H9 (cell line): ENCODE measurements around the gene KIAA1549. TPM values are rescaled to one million over a fixed set of nuclear protein-coding genes. Genes with fewer than 3 reads are reported as not detected.

Experiments
- DNase-seq: peaks from one replicate; pipeline ENCODE4 v3.0.0-alpha.2; 2017
- H2AFZ ChIP-seq: one replicate; pipeline ENCODE4 v1.6.1; 2013; ENCODE audit warnings: mild to moderate bottlenecking, low read length, control low read depth, moderate library complexity
- H2AK5ac ChIP-seq: 2 replicates; pipeline ENCODE4 v1.6.1; 2013; ENCODE audit warnings: low read length, control low read depth, mixed read lengths; ENCODE audit not compliant: insufficient read length
- H2BK120ac ChIP-seq: one replicate; pipeline ENCODE4 v1.6.1; 2013; ENCODE audit warnings: low read depth, mild to moderate bottlenecking, low read length, control low read depth, inconsistent platforms; ENCODE audit not compliant: poor library complexity, severe bottlenecking
- H2BK12ac ChIP-seq: 2 replicates; pipeline ENCODE4 v1.6.1; 2013; ENCODE audit warnings: low read length, control low read depth, mixed read lengths, low read depth; ENCODE audit not compliant: insufficient read length
- H2BK15ac ChIP-seq: 2 replicates; pipeline ENCODE4 v1.6.1; 2013; ENCODE audit warnings: low read depth, low read length, control low read depth
- H2BK20ac ChIP-seq: one replicate; pipeline ENCODE4 v1.6.1; 2013; ENCODE audit warnings: low read depth, mild to moderate bottlenecking, low read length, control low read depth, inconsistent platforms; ENCODE audit not compliant: poor library complexity, severe bottlenecking
- H2BK5ac ChIP-seq: 2 replicates; pipeline ENCODE4 v1.6.1; 2013; ENCODE audit warnings: low read length, control low read depth, mixed read lengths; ENCODE audit not compliant: insufficient read length
- H3K14ac ChIP-seq: 2 replicates; pipeline ENCODE4 v1.6.1; 2013; ENCODE audit warnings: low read length, control low read depth; ENCODE audit not compliant: insufficient read depth
- H3K18ac ChIP-seq: 2 replicates; pipeline ENCODE4 v1.6.1; 2013; ENCODE audit warnings: low read depth, mild to moderate bottlenecking, mixed read lengths, low read length, control low read depth; ENCODE audit not compliant: insufficient read length
- H3K23ac ChIP-seq: 2 replicates; pipeline ENCODE4 v1.6.1; 2013; ENCODE audit warnings: low read length, control low read depth, mixed read lengths, low read depth; ENCODE audit not compliant: insufficient read length
- H3K23me2 ChIP-seq: 2 replicates; pipeline ENCODE4 v1.6.1; 2013; ENCODE audit warnings: low read depth, mild to moderate bottlenecking, mixed read lengths, low read length, control low read depth; ENCODE audit not compliant: insufficient read length, poor library complexity, severe bottlenecking
- H3K27ac ChIP-seq: 2 replicates; pipeline ENCODE4 v1.5.1; 2013; ENCODE audit warnings: low read length, control low read depth, mixed read lengths, low read depth; ENCODE audit not compliant: insufficient read length
- H3K27me3 ChIP-seq: 2 replicates; pipeline ENCODE4 v1.6.1; 2013; ENCODE audit warnings: low read length, control low read depth, inconsistent platforms; ENCODE audit not compliant: insufficient read depth
- H3K4ac ChIP-seq: 2 replicates; pipeline ENCODE4 v1.6.1; 2013; ENCODE audit warnings: low read depth, mild to moderate bottlenecking, control low read depth, inconsistent platforms, low read length, moderate library complexity
- H3K4me1 ChIP-seq: 2 replicates; pipeline ENCODE4 v1.6.1; 2013; ENCODE audit warnings: low read length, control low read depth, inconsistent platforms; ENCODE audit not compliant: insufficient read depth
- H3K4me2 ChIP-seq: 2 replicates; pipeline ENCODE4 v1.6.1; 2013; ENCODE audit warnings: low read length, control low read depth, mixed read lengths; ENCODE audit not compliant: insufficient read length, insufficient read depth
- H3K56ac ChIP-seq: 2 replicates; pipeline ENCODE4 v1.6.1; 2013; ENCODE audit warnings: low read depth, mild to moderate bottlenecking, mixed read lengths, low read length, control low read depth; ENCODE audit not compliant: insufficient read length
- H3K79me1 ChIP-seq: 2 replicates; pipeline ENCODE4 v1.6.1; 2013; ENCODE audit warnings: low read depth, mild to moderate bottlenecking, moderate library complexity, low read length, control low read depth, inconsistent platforms; ENCODE audit not compliant: insufficient read depth, poor library complexity, severe bottlenecking
- H3K79me2 ChIP-seq: 2 replicates; pipeline ENCODE4 v1.6.1; 2013; ENCODE audit warnings: low read length, control low read depth, inconsistent platforms; ENCODE audit not compliant: insufficient read depth
- H3K9ac ChIP-seq: 2 replicates; pipeline ENCODE4 v1.6.1; 2013; ENCODE audit warnings: low read length, control low read depth, mixed read lengths; ENCODE audit not compliant: insufficient read length; ENCODE audit errors: extremely low read depth
- H3K9me3 ChIP-seq: one replicate; pipeline ENCODE4 v1.6.1; 2013; ENCODE audit warnings: low read depth, low read length, inconsistent platforms; ENCODE audit not compliant: control insufficient read depth
- H3T11ph ChIP-seq: one replicate; pipeline ENCODE4 v1.6.1; 2013; ENCODE audit warnings: mild to moderate bottlenecking, low read length, control low read depth, inconsistent platforms
- H4K20me1 ChIP-seq: one replicate; pipeline ENCODE4 v1.6.1; 2013; ENCODE audit not compliant: control insufficient read depth, insufficient read length, insufficient read depth
- H4K5ac ChIP-seq: 2 replicates; pipeline ENCODE4 v1.6.1; 2013; ENCODE audit warnings: low read depth, mild to moderate bottlenecking, mixed read lengths, low read length, control low read depth; ENCODE audit not compliant: insufficient read length
- H4K8ac ChIP-seq: replicated peaks from 2 replicates; pipeline ENCODE4 v1.6.1; 2013; ENCODE audit warnings: low read length, control low read depth, mixed read lengths, low read depth; ENCODE audit not compliant: insufficient read length
- H4K91ac ChIP-seq: 2 replicates; pipeline ENCODE4 v1.6.1; 2013; ENCODE audit warnings: low read depth, mild to moderate bottlenecking, moderate library complexity, mixed read lengths, low read length, control low read depth; ENCODE audit not compliant: insufficient read length
- H3K27ac Mint-ChIP-seq, 3 experiments: 2 replicates in 2 of 3; 3 replicates in 1 of 3; pipeline ENCODE4 v1.8.0; 2020 to 2021; ENCODE audit warnings: mixed read lengths in 3 of 3, mild to moderate bottlenecking in 1 of 3, moderate library complexity in 1 of 3
- H3K27me3 Mint-ChIP-seq: 2 replicates; pipeline ENCODE4 v1.8.0; 2021; ENCODE audit warnings: low read depth, mild to moderate bottlenecking, moderate library complexity, mixed read lengths
- H3K36me3 Mint-ChIP-seq, 3 experiments: 2 replicates in 2 of 3; 3 replicates in 1 of 3; pipeline ENCODE4 v1.8.0; 2020 to 2021; ENCODE audit warnings: low read depth in 3 of 3, mixed read lengths in 3 of 3; ENCODE audit not compliant: insufficient read depth in 1 of 3
- H3K4me1 Mint-ChIP-seq, 2 experiments: 2 replicates each; pipeline ENCODE4 v1.8.0; 2020; ENCODE audit warnings: mixed read lengths in 2 of 2
- H3K4me3 Mint-ChIP-seq, 2 experiments: 2 replicates in 1 of 2; 3 replicates in 1 of 2; pipeline ENCODE4 v1.8.0; 2020 to 2021; ENCODE audit warnings: mild to moderate bottlenecking in 2 of 2, mixed read lengths in 2 of 2, moderate library complexity in 1 of 2
- H3K9me3 Mint-ChIP-seq, 2 experiments: 2 replicates in 1 of 2; 3 replicates in 1 of 2; pipeline ENCODE4 v1.8.0; 2020; ENCODE audit warnings: mild to moderate bottlenecking in 2 of 2, mixed read lengths in 2 of 2, moderate library complexity in 1 of 2
- CTCF ChIP-seq: fragments of 200-600 bp; sonication (generic); conservative IDR thresholded peaks from 3 replicates; pipeline ENCODE4 v1.8.0; 2021; ENCODE audit warnings: antibody characterized with exemption, mild to moderate bottlenecking
- WGBS: extraction: QIAGEN DNeasy Blood & Tissue Kit; methylation state at CpG from one replicate; pipeline ENCODE4 v1.1.7; 2013; ENCODE audit warnings: missing lambda C conversion rate, low lambda C conversion rate, mixed read lengths; ENCODE audit not compliant: insufficient read length; ENCODE audit errors: extremely low coverage; 5-methylcytosine and 5-hydroxymethylcytosine counted together
- total RNA-seq: library from RNA; stranded (reverse); gene quantifications from 2 replicates; pipeline ENCODE4 v1.2.1, GENCODE V29; 2021

The KIAA1549 gene
- total RNA-seq, 1 experiment from 2014 or later, result 11.9 TPM

- peak overlapping the region in 2 of 3 experiments; percentile 2 to 15; a peak in 1 of 7 replicates for H3K27ac Mint-ChIP-seq
Measured at GRCh38 chr7:138882249-138882648, 98.9 kb downstream of the KIAA1549 start.

More at GRCh38 chr7:138882249-138882648, 98.9 kb downstream of the KIAA1549 start:
- Histone ChIP-seq H3K23ac (no peak overlapping the region), H3T11ph (no peak overlapping the region), H3K18ac (no peak overlapping the region), H2BK12ac (no peak overlapping the region), H3K4me2 (no peak overlapping the region), H3K56ac (no peak overlapping the region), H3K9ac (no peak overlapping the region), H3K4ac (no peak overlapping the region), H3K9me3 (no peaks in the 10 kb centered on the region), H3K27me3 (no peaks in the 10 kb centered on the region), H4K5ac (no peak overlapping the region), H4K20me1 (no peaks in the 10 kb centered on the region), H2BK120ac (no peak overlapping the region), H2BK5ac (no peak overlapping the region), H4K91ac (no peak overlapping the region), H2AFZ (no peak overlapping the region), H3K23me2 (no peaks in the 10 kb centered on the region), H3K27ac (no peak overlapping the region), H3K79me2 (no peaks in the 10 kb centered on the region), H3K14ac (no peak overlapping the region), H3K4me1 (no peaks in the 10 kb centered on the region), H2BK20ac (no peak overlapping the region), H3K79me1 (no peaks in the 10 kb centered on the region), H4K8ac (no peak overlapping the region), H2BK15ac (no peak overlapping the region), H2AK5ac (no peak overlapping the region)
- Mint-ChIP-seq H3K4me1 (peaks cover 3% of the 10 kb centered on the region in 2 experiments; a peak in 3 of 4 replicates), H3K36me3 (peaks cover 14 to 24% (median 22%) of the 10 kb centered on the region in 3 experiments; a peak in 6 of 7 replicates), H3K4me3 (no peak overlapping the region), H3K27me3 (no peaks in the 10 kb centered on the region), H3K9me3 (no peaks in the 10 kb centered on the region)
- no peak for TF ChIP-seq CTCF
- WGBS, result no CpG with 5 or more reads among the region's 6 CpGs
- DNase-seq, result no peak
